ENCODE data around the gene NUTM2F. TPM values are rescaled to one million over a fixed set of nuclear protein-coding genes. Genes with fewer than 3 reads are reported as not detected.
"Not testable (repeated sequence)": the region's sequence is repeated elsewhere in the genome, so short reads cannot be mapped to it uniquely, and the experiment has no call there.

NUTM2F gene
- total and polyA plus RNA-seq, 4 donors: not detected

DNA sequence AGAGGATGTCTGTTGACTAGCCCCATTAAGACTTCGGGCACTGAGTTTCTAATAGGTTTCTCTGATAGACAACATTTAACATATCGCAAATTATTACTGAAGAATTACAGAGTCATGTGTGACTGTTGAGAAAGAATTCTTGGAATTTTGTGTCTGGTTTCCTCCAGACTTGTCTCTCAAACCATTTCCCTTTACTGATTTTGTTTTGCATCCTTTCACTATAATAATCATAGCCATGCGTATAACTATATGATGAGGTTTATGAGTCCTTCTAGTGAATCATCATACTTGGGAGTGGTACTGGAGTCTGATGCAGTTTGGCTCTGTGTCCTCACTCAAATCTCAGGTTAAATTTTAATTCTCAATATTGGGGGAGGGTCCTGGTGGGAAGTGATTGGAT is 42.3 kb downstream of the NUTM2F start:
- Histone ChIP-seq H3K4me3 (ENCODE audit: low read depth, low read length) (no peak overlapping the region), H3K27ac (ENCODE audit: low read depth, low read length) (no peak overlapping the region), H3K36me3 (ENCODE audit: control insufficient read depth, insufficient read depth, low read length) (no peaks in the 10 kb centered on the region), H3K4me1 (ENCODE audit: control insufficient read depth, insufficient read depth, low read length) (no peaks in the 10 kb centered on the region), H3K27me3 (ENCODE audit: control insufficient read depth, insufficient read depth, low read length) (no peaks in the 10 kb centered on the region), H3K9me3 (ENCODE audit: control insufficient read depth, insufficient read depth, low read length) (peaks cover 2% of the 10 kb centered on the region)
- WGBS (ENCODE audit: insufficient coverage): no CpG with 5 or more reads among the region's 3 CpGs
- no peak for DNase-seq (ENCODE audit: low read depth in 4 of 6, low spot score in 6 of 6)

DNA sequence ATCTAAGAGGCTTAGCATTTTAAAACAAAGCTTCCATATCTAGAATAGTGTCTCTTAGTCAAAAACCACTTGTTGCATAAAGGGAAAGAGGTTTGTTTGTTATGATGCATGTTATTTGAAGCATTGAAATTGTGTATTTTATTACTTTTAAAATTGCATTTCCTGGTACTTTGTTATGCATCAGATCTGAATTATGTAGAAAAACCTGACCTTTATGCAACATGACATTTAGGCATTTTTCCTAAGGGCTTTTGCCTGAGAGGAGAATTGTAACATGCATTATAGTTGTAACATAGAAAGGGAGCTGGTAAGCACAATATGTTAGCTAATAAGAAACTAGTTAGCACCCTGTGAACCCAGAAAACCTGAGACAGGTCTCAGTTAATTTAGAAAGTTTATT is 47.3 kb downstream of the NUTM2F start:
- Histone ChIP-seq H3K36me3 (ENCODE audit: control insufficient read depth, insufficient read depth, low read length) (peaks cover 3% of the 10 kb centered on the region), H3K4me3 (ENCODE audit: low read depth, low read length) (no peak overlapping the region), H3K27ac (ENCODE audit: low read depth, low read length) (no peak overlapping the region), H3K4me1 (ENCODE audit: control insufficient read depth, insufficient read depth, low read length) (no peaks in the 10 kb centered on the region), H3K27me3 (ENCODE audit: control insufficient read depth, insufficient read depth, low read length) (no peaks in the 10 kb centered on the region), H3K9me3 (ENCODE audit: control insufficient read depth, insufficient read depth, low read length) (peaks cover 2% of the 10 kb centered on the region)
- DNase-seq (ENCODE audit: low read depth in 4 of 6, low spot score in 6 of 6): no peak

DNA sequence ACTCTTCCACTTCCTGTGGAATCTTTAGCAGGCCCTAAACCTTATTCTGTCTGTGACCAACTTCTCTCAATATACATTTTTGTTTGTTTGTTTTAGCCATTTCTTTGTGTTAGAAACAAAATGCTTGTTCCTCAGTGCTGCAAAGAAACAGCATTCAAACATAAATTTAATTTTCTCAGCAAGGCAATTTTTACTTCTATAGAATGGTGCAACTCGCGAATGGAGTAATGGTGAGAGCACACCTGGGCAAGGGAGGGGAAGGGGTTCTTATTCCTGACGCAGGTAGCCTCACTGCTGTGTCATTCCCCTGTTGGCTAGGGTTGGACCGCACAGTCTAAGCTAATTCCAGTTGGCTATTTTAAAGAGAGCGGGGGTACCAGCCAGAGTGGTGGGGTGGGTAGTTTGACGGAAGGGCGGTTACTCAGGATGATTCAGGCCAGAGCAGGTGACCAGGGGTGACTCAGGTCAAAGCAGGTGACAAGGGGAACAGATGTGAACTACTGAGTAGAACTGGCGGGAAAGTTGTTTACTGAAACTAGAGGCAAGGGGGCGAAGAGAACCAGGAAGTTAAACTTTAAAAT is 47.9 kb downstream of the NUTM2F start:
- H3K27ac ChIP-seq (ENCODE audit: low read depth, low read length): no peak overlapping the region
- H3K9me3 ChIP-seq (ENCODE audit: control insufficient read depth, insufficient read depth, low read length): peaks cover 2% of the 10 kb centered on the region
- no peak for DNase-seq (ENCODE audit: low read depth in 4 of 6, low spot score in 6 of 6)
- 97% methylated on average over 7 of the region's 9 CpGs for WGBS (ENCODE audit: insufficient coverage)
- H3K4me3 ChIP-seq (ENCODE audit: low read depth, low read length): no peak overlapping the region
- H3K36me3 ChIP-seq (ENCODE audit: control insufficient read depth, insufficient read depth, low read length): peaks cover 3% of the 10 kb centered on the region
- no peaks in the 10 kb centered on the region for H3K4me1 ChIP-seq (ENCODE audit: control insufficient read depth, insufficient read depth, low read length)
- no peaks in the 10 kb centered on the region for H3K27me3 ChIP-seq (ENCODE audit: control insufficient read depth, insufficient read depth, low read length)

DNA sequence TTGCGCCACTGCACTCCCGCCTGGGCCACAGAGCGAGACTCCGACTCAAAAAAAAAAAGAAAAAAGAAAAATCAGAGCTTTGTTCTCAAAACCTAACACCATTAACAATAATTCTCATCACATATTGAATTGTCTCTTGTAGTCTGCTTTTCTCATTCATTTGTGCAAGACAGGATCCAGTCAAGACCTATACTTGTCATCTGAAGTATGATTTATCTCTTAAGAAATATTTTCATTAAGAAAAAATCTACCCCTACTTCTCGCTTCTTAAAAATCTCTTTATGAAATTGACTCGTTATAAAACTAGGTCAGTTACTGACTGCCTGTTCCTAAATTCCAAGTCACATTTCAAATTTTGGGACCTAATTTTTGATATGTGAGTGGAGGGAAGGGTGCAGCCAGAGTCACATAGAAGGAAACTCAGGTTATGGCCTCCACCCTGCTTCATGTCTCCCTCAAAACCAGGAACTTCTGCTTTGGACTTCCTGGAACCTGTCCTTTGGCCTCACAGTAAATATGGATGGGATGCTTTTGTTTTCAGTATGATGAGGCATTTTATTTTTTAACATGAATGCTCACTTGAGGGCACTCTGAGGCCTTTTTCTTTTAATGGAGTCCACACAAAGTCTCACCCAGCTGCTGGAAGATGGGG is 50.4 kb downstream of the NUTM2F start:
- Histone ChIP-seq H3K9me3 (ENCODE audit: control insufficient read depth, insufficient read depth, low read length) (no peaks in the 10 kb centered on the region), H3K27me3 (ENCODE audit: control insufficient read depth, insufficient read depth, low read length) (no peaks in the 10 kb centered on the region), H3K27ac (ENCODE audit: low read depth, low read length) (no peak overlapping the region), H3K36me3 (ENCODE audit: control insufficient read depth, insufficient read depth, low read length) (peaks cover 3% of the 10 kb centered on the region), H3K4me1 (ENCODE audit: control insufficient read depth, insufficient read depth, low read length) (no peaks in the 10 kb centered on the region), H3K4me3 (ENCODE audit: low read depth, low read length) (no peak overlapping the region)
- DNase-seq (ENCODE audit: low read depth in 4 of 6, low spot score in 6 of 6): no peak
- WGBS (ENCODE audit: insufficient coverage): no CpG with 5 or more reads among the region's 6 CpGs

DNA sequence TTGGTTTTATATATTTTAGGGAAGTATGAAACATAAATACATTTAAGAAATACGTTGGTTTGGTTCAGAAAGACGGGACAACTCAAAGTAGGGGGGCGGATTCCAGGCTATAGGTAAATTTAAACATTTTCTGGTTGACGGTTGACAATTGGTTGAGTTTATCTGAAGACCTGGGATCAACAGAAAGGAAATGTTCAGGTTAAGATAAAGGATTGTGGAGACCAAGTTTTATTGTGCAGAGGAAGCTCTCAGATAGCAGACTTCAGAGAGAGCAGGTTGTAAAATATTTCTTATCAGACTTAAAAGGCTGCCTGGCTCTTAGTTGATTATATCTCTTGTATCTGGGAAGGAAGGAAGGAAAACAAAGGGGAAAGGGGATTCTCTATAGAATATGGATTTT is 51.4 kb downstream of the NUTM2F start:
- H3K36me3 ChIP-seq (ENCODE audit: control insufficient read depth, insufficient read depth, low read length); H3K27ac ChIP-seq (ENCODE audit: low read depth, low read length); H3K27me3 ChIP-seq (ENCODE audit: control insufficient read depth, insufficient read depth, low read length); H3K9me3 ChIP-seq (ENCODE audit: control insufficient read depth, insufficient read depth, low read length); H3K4me1 ChIP-seq (ENCODE audit: control insufficient read depth, insufficient read depth, low read length); H3K4me3 ChIP-seq (ENCODE audit: low read depth, low read length); DNase-seq (ENCODE audit: low read depth in 4 of 6, low spot score in 6 of 6): not testable (repeated sequence)
- WGBS (ENCODE audit: insufficient coverage): 100% methylated on average over 3 of the region's 4 CpGs

DNA sequence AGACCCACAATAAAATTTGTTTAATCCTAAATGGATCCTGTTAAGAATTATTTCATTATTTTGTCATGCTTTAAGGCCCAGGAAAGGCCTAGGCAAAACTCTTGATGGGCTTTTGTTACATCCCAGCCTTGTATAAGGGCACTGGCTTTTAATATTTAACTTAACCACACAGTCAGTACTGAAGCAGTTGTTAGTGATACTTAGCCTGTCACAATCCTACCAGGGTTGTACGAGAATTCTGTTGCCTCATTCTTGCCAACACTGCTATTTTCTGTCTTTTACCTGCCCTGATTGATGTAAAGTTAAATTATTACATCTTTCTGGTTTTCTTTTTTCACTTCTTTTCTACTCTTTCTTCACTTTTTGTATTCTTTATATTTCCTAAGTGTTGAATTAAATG is 58.4 kb downstream of the NUTM2F start:
- Histone ChIP-seq H3K4me1 (ENCODE audit: control insufficient read depth, insufficient read depth, low read length) (no peaks in the 10 kb centered on the region), H3K4me3 (ENCODE audit: low read depth, low read length) (no peak overlapping the region), H3K27me3 (ENCODE audit: control insufficient read depth, insufficient read depth, low read length) (no peaks in the 10 kb centered on the region), H3K36me3 (ENCODE audit: control insufficient read depth, insufficient read depth, low read length) (no peaks in the 10 kb centered on the region), H3K27ac (ENCODE audit: low read depth, low read length) (no peak overlapping the region), H3K9me3 (ENCODE audit: control insufficient read depth, insufficient read depth, low read length) (no peaks in the 10 kb centered on the region)
- DNase-seq (ENCODE audit: low read depth in 4 of 6, low spot score in 6 of 6): no peak
- no CpG with 5 or more reads among the region's 1 CpG for WGBS (ENCODE audit: insufficient coverage)

DNA sequence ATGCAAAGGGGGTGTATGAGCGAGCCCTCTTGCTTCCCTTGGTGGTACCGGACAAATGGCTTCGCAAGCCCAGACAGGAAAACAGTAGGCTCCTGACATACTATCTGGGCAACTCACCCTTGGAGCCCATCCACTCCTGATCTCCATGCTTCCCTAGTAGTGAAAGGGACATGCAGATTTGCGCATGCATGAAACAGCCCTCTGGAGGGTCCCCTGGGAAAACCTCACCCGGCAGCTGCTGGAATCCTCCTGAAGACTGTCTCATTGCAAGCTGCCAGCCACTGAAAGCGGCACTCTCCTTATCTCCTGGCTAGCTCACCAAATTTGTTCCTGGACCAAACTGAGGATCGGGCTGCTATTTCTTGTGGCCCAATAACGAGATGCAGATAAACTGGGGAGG is 59.2 kb downstream of the NUTM2F start:
- H3K36me3 ChIP-seq (ENCODE audit: control insufficient read depth, insufficient read depth, low read length): no peaks in the 10 kb centered on the region
- DNase-seq (ENCODE audit: low read depth in 4 of 6, low spot score in 6 of 6): no peak
- H3K27ac ChIP-seq (ENCODE audit: low read depth, low read length): no peak overlapping the region
- no peak overlapping the region for H3K4me3 ChIP-seq (ENCODE audit: low read depth, low read length)
- WGBS (ENCODE audit: insufficient coverage): 97% methylated on average over 6 of the region's 8 CpGs
- H3K4me1 ChIP-seq (ENCODE audit: control insufficient read depth, insufficient read depth, low read length): no peaks in the 10 kb centered on the region
- no peaks in the 10 kb centered on the region for H3K27me3 ChIP-seq (ENCODE audit: control insufficient read depth, insufficient read depth, low read length)
- no peaks in the 10 kb centered on the region for H3K9me3 ChIP-seq (ENCODE audit: control insufficient read depth, insufficient read depth, low read length)

Other genes with a start within 250 kb of the NUTM2F start
- 10 to 100 TPM; 13.0 to 27.0 TPM for gene PTPDC1, start 244.2 kb downstream of the NUTM2F start, total RNA-seq
- gene PTPDC1, start 244.2 kb downstream of the NUTM2F start, polyA plus RNA-seq (ENCODE audit: insufficient read length in 2 of 2): 1 to 10 TPM; 9.3 to 9.5 TPM
- 1 to 10 TPM; 7.5 to 9.3 TPM for gene ZNF169, start 69.3 kb downstream of the NUTM2F start, total RNA-seq
- 10 to 100 TPM in 1 of 2 donors, 1 to 10 TPM in 1; 6.4 to 10.1 TPM for gene ZNF169, start 69.3 kb downstream of the NUTM2F start, polyA plus RNA-seq (ENCODE audit: insufficient read length in 2 of 2)
- not detected for gene PCAT7, start 226.4 kb upstream of the NUTM2F start, total RNA-seq
- gene PCAT7, start 226.4 kb upstream of the NUTM2F start, polyA plus RNA-seq (ENCODE audit: insufficient read length in 2 of 2): under 1 TPM in 1 of 2 donors, not detected in 1; 0.53 TPM

Measured in spinal cord (tissue), 10 donors.